NT2/D1 (cell line): ENCODE measurements around the gene KNOP1.

Experiments used
- SUZ12 ChIP-seq: IDR thresholded peaks from 2 replicates; pipeline ENCODE4 v1.6.1; 2011; ENCODE audit not compliant: insufficient read length, insufficient read depth; ENCODE audit errors: extremely low read depth
- YY1 ChIP-seq: IDR thresholded peaks from 2 replicates; pipeline ENCODE4 v1.6.1; 2011; ENCODE audit not compliant: insufficient read length, insufficient read depth
- ZNF274 ChIP-seq: IDR thresholded peaks from 2 replicates; pipeline ENCODE4 v1.6.1; 2011; ENCODE audit warnings: mild to moderate bottlenecking, low read depth, low read length

GRCh38 chr16:19666477-19666876 lies 51.5 kb downstream of the KNOP1 start:
- TF ChIP-seq SUZ12 (no peak), YY1 (no peak), ZNF274 (no peak)
